ENCODE results near the gene PAK3. TPM values are rescaled to one million over a fixed set of nuclear protein-coding genes. Genes with fewer than 3 reads are reported as not detected.

The PAK3 gene
- total and polyA plus RNA-seq, 2 experiments from 2014 or later, result 5.0 to 5.4 TPM

GRCh38 chrX:111123606-111124179 is 27.7 kb downstream of the PAK3 start:
- Mint-ChIP-seq H3K9me3 (no peaks in the 10 kb centered on the region), H3K27me3 (ENCODE audit: insufficient read depth, low read depth, poor library complexity) (no peaks in the 10 kb centered on the region), H3K4me3 (no peak overlapping the region), H3K27ac (no peak overlapping the region), H3K4me1 (peaks cover 5% of the 10 kb centered on the region; the same call in 2 of the 3 replicates), H3K36me3 (ENCODE audit: low read depth) (no peaks in the 10 kb centered on the region; the same call in 2 of the 3 replicates)
- H3K4me1 ChIP-seq (ENCODE audit: insufficient read depth), result no peaks in the 10 kb centered on the region
- no peaks in the 10 kb centered on the region for H3F3A ChIP-seq (replicated peaks; ENCODE audit: low read depth)
- no peak for ATAC-seq
- no peaks in the 10 kb centered on the region for H4K20me1 ChIP-seq (replicated peaks; ENCODE audit: insufficient read depth)
- H2AFZ ChIP-seq, result no peak overlapping the region
- TF ChIP-seq JUNB (IDR thresholded peaks at IDR 0.05; ENCODE audit: unreplicated experiment), result no peak
- TF ChIP-seq ZNF114 (CRISPR knock-in tag; IDR thresholded peaks at IDR 0.05), result no peak
- TF ChIP-seq ZNF331 (CRISPR knock-in tag; IDR thresholded peaks at IDR 0.05; ENCODE audit: low read depth), result no peak
- no peak for TF ChIP-seq EZH2 (IDR thresholded peaks at IDR 0.05; ENCODE audit: low read depth, unreplicated experiment)
- no peaks in the 10 kb centered on the region for H3K79me2 ChIP-seq (replicated peaks; ENCODE audit: insufficient read depth)
- H3K4me3 ChIP-seq, result no peak overlapping the region
- no peaks in the 10 kb centered on the region for H3K36me3 ChIP-seq (ENCODE audit: insufficient read depth)
- H3K27ac ChIP-seq (ENCODE audit: low read depth), result no peak overlapping the region
- H3K9me2 ChIP-seq (ENCODE audit: insufficient read depth), result no peaks in the 10 kb centered on the region
- H3K27me3 ChIP-seq (ENCODE audit: insufficient read depth), result no peaks in the 10 kb centered on the region
- no peak overlapping the region for H3K4me2 ChIP-seq
- no peak for DNase-seq (ENCODE audit: low spot score)

- Histone ChIP-seq H3K27me3 (ENCODE audit: insufficient read depth) (no peaks in the 10 kb centered on the region), H4K20me1 (replicated peaks; ENCODE audit: insufficient read depth) (no peaks in the 10 kb centered on the region), H2AFZ (no peak overlapping the region), H3K9me2 (ENCODE audit: insufficient read depth) (no peaks in the 10 kb centered on the region), H3K4me3 (no peak overlapping the region), H3F3A (replicated peaks; ENCODE audit: low read depth) (no peaks in the 10 kb centered on the region), H3K79me2 (replicated peaks; ENCODE audit: insufficient read depth) (no peaks in the 10 kb centered on the region), H3K36me3 (ENCODE audit: insufficient read depth) (no peaks in the 10 kb centered on the region), H3K4me2 (no peak overlapping the region), H3K4me1 (ENCODE audit: insufficient read depth) (no peaks in the 10 kb centered on the region), H3K27ac (ENCODE audit: low read depth) (no peak overlapping the region)
- Mint-ChIP-seq H3K4me1 (peaks cover 5% of the 10 kb centered on the region; the same call in 2 of the 3 replicates), H3K36me3 (ENCODE audit: low read depth) (no peaks in the 10 kb centered on the region; the same call in 2 of the 3 replicates), H3K27ac (no peak overlapping the region), H3K27me3 (ENCODE audit: insufficient read depth, low read depth, poor library complexity) (no peaks in the 10 kb centered on the region), H3K9me3 (no peaks in the 10 kb centered on the region), H3K4me3 (no peak overlapping the region)
- TF ChIP-seq CREB1 (CRISPR knock-in tag; IDR thresholded peaks at IDR 0.05; ENCODE audit: low read depth) (no peak), ZNF462 (CRISPR knock-in tag; IDR thresholded peaks at IDR 0.05) (no peak)
- no peak for DNase-seq (ENCODE audit: low spot score)
- no peak for ATAC-seq
Observed at GRCh38 chrX:111124418-111124817, 28.4 kb downstream of the PAK3 start.
